Psoas muscle (tissue), 8 donors: Measurements from ENCODE around the gene KCNJ4. TPM values are rescaled to one million over a fixed set of nuclear protein-coding genes. Genes with fewer than 3 reads are reported as not detected.

ENCODE experiments used
- ATAC-seq, 4 donors: fragments of 200-7000 bp; cut with Tn5 transposase; one replicate each; pipeline ENCODE4 v1.9.1; 2020; ENCODE audit warnings: moderate library complexity in 3 of 4, mild to moderate bottlenecking in 2 of 4
- DNase-seq, 2 donors: peaks; one replicate each; pipeline ENCODE4 v3.0.0-alpha.2; 2020
- H3K27ac ChIP-seq: fragments of 200-600 bp; one replicate; pipeline ENCODE4 v1.8.0; 2022
- H3K27me3 ChIP-seq, 3 donors: fragments of 200-600 bp in 1 of 3; one replicate each; pipeline versions ENCODE4 v1.6.1 to v1.8.0; 2013 to 2022; ENCODE audit warnings: low read length in 2 of 3, mild to moderate bottlenecking in 2 of 3, moderate library complexity in 1 of 3; ENCODE audit not compliant: insufficient read depth in 3 of 3
- H3K36me3 ChIP-seq, 2 donors: fragments of 200-600 bp in 1 of 2; one replicate each; pipeline versions ENCODE4 v1.6.1 to v1.8.0; 2013 to 2022; ENCODE audit warnings: low read depth in 1 of 2, mild to moderate bottlenecking in 1 of 2, moderate library complexity in 1 of 2; ENCODE audit not compliant: insufficient read depth in 1 of 2
- H3K4me1 ChIP-seq: fragments of 200-600 bp; one replicate; pipeline ENCODE4 v1.8.0; 2022
- H3K4me3 ChIP-seq: fragments of 200-600 bp; one replicate; pipeline ENCODE4 v1.8.0; 2022; ENCODE audit warnings: mild to moderate bottlenecking
- H3K9me3 ChIP-seq: fragments of 200-600 bp; one replicate; pipeline ENCODE4 v1.8.0; 2022
- WGBS, 3 donors: extraction: QIAGEN DNeasy Blood & Tissue Kit; methylation state at CpG; one replicate each; pipeline versions ENCODE4 v1.1.6 to v1.1.7; 2013; 5-methylcytosine and 5-hydroxymethylcytosine counted together
- intact Hi-C, 2 donors: fragments of 100-400 bp; cut with DNase I; formaldehyde crosslinking; loops; one replicate each; pipeline versions ENCODE4 v1.11.0 to v1.14.2; 2022
- polyA plus RNA-seq, 3 donors: library from polyadenylated mRNA; stranded (reverse); fragments of 200-250 nt; gene quantifications; one replicate each; pipeline ENCODE4 v1.2.3, GENCODE V29; 2013
- total RNA-seq, 4 donors: library from RNA; stranded (reverse); fragmentation: NEBNext Ultra II Directional in 2 of 4; extraction: Animal tissue kit (Norgen Biotek cat#: 25700) in 2 of 4; gene quantifications; one replicate each; pipeline versions ENCODE4 v1.2.1 to v1.2.4, GENCODE V29; 2021 to 2023
- TF ChIP-seq, protein P1 (sequence below): fragments of 200-600 bp; IDR thresholded peaks from one replicate; pipeline ENCODE4 v1.8.0; 2022; ENCODE audit warnings: antibody characterized with exemption
- donor health status: healthy with polysubstance abuse.
- donor health status: DM: no; HTN: no; CAD: no; lungs with moderate emphysema.
- donor health status: Bipolar disorder and iron deficiency.
- donor health status: healthy.
- donor health status: DM: yes; HTN: yes; CAD: no.
- donor health status: DM: no; HTN: no; CAD: no.
- donor health status: DM: no; HTN: no; CAD: no.
- donor health status: DM: yes; HTN: yes; CAD: no.

Gene KCNJ4
- total and polyA plus RNA-seq, 7 donors = 0.01 TPM; not detected in 6

GRCh38 chr22:38436629-38437395 lies 18.2 kb downstream of the KCNJ4 start:
- Histone ChIP-seq H3K4me3 (no peak overlapping the region), H3K36me3 (no peaks in the 10 kb centered on the region), H3K27ac (no peak overlapping the region), H3K27me3 (peaks cover 0 to 21% (median 2%) of the 10 kb centered on the region in 3 donors), H3K4me1 (no peaks in the 10 kb centered on the region), H3K9me3 (no peaks in the 10 kb centered on the region)
- TF ChIP-seq, protein P1, sequence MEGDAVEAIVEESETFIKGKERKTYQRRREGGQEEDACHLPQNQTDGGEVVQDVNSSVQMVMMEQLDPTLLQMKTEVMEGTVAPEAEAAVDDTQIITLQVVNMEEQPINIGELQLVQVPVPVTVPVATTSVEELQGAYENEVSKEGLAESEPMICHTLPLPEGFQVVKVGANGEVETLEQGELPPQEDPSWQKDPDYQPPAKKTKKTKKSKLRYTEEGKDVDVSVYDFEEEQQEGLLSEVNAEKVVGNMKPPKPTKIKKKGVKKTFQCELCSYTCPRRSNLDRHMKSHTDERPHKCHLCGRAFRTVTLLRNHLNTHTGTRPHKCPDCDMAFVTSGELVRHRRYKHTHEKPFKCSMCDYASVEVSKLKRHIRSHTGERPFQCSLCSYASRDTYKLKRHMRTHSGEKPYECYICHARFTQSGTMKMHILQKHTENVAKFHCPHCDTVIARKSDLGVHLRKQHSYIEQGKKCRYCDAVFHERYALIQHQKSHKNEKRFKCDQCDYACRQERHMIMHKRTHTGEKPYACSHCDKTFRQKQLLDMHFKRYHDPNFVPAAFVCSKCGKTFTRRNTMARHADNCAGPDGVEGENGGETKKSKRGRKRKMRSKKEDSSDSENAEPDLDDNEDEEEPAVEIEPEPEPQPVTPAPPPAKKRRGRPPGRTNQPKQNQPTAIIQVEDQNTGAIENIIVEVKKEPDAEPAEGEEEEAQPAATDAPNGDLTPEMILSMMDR = no peak
- intact Hi-C loops = no loop called here
- no peak for DNase-seq
- 82 to 91% (median 88%) methylated on average over 15 of the region's 15 CpGs for WGBS, 3 donors
- no peak for ATAC-seq

- 44 to 45% (median 45%) methylated on average over 4 of the region's 4 CpGs for WGBS, 3 donors
- TF ChIP-seq, protein P1 = no peak
- H3K9me3 ChIP-seq = no peaks in the 10 kb centered on the region
- ATAC-seq (no peak), DNase-seq (no peak)
- no peak overlapping the region for H3K4me3 ChIP-seq
- H3K36me3 ChIP-seq = no peaks in the 10 kb centered on the region
- no peak overlapping the region for H3K27ac ChIP-seq
- H3K27me3 ChIP-seq = peaks cover 0 to 19% (median 2%) of the 10 kb centered on the region in 3 donors
- H3K4me1 ChIP-seq = no peaks in the 10 kb centered on the region
- intact Hi-C loops = no loop called here
Observed at GRCh38 chr22:38435965-38436364, 19.0 kb downstream of the KCNJ4 start.

GRCh38 chr22:38435010-38435409 lies 20.0 kb downstream of the KCNJ4 start:
- Histone ChIP-seq H3K27ac (no peak overlapping the region), H3K9me3 (no peaks in the 10 kb centered on the region), H3K4me1 (no peaks in the 10 kb centered on the region), H3K27me3 (peaks cover 0 to 11% (median 0%) of the 10 kb centered on the region in 3 donors), H3K4me3 (no peak overlapping the region), H3K36me3 (no peaks in the 10 kb centered on the region)
- ATAC-seq = no peak
- TF ChIP-seq, protein P1 = no peak
- intact Hi-C loops = no loop called here
- no peak for DNase-seq
- WGBS, 3 donors = 73 to 80% (median 75%) methylated on average over 4 of the region's 4 CpGs

DNA sequence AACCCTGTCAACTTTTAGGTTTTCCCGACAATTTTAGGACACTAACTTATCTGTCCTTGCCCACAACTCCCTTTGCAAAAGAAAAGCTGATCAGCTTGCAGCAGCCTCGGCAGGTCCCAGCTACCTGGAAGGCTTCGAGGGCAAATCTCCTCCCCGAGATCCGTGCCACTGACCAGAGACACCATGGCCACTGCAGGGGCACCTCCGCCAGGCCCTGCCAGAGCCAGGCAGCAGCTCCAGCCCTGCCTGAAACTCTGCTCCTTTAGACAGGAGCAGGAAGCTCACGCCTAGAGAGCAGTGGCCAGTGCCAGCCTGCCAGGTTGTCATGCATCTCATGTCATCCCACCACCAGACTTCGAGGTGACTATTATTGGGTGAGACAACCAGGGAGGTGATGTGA lies 21.1 kb downstream of the KCNJ4 start:
- no peaks in the 10 kb centered on the region for H3K9me3 ChIP-seq
- DNase-seq (no peak), ATAC-seq (no peak)
- no peak overlapping the region for H3K27ac ChIP-seq
- H3K4me3 ChIP-seq = no peak overlapping the region
- intact Hi-C loops = no loop called here
- H3K4me1 ChIP-seq = no peaks in the 10 kb centered on the region
- TF ChIP-seq, protein P1 = no peak
- peaks cover 0 to 5% (median 0%) of the 10 kb centered on the region in 3 donors for H3K27me3 ChIP-seq
- no peaks in the 10 kb centered on the region for H3K36me3 ChIP-seq
- 73 to 81% (median 77%) methylated on average over 8 of the region's 8 CpGs for WGBS, 3 donors

- H3K9me3 ChIP-seq = no peaks in the 10 kb centered on the region
- no peak overlapping the region for H3K4me3 ChIP-seq
- no peaks in the 10 kb centered on the region for H3K27me3 ChIP-seq
- no peak for DNase-seq
- TF ChIP-seq, protein P1 = no peak
- ATAC-seq = no peak
- intact Hi-C loops = no loop called here
- no peaks in the 10 kb centered on the region for H3K36me3 ChIP-seq
- WGBS, 3 donors = 100% methylated on average over 1 of the region's 1 CpG
- H3K27ac ChIP-seq = no peak overlapping the region
- no peaks in the 10 kb centered on the region for H3K4me1 ChIP-seq
Observed at GRCh38 chr22:38432264-38432663, 22.7 kb downstream of the KCNJ4 start.
